Mesenchymal stem cell (in vitro differentiated cells and primary cell): ENCODE data around the gene MSI2.

Experiments
- DNase-seq: peaks from one replicate; pipeline ENCODE4 v3.0.0-alpha.2; 2013
- H2AFZ ChIP-seq: one replicate; pipeline ENCODE4 v1.6.1; 2013; ENCODE audit warnings: low read depth, mild to moderate bottlenecking, control low read depth, inconsistent platforms, low read length, moderate library complexity
- H2AK5ac ChIP-seq: 2 replicates; pipeline ENCODE4 v1.6.1; 2013; ENCODE audit warnings: low read length, moderate library complexity, mild to moderate bottlenecking, inconsistent platforms; ENCODE audit not compliant: severe bottlenecking
- H2BK120ac ChIP-seq: one replicate; pipeline ENCODE4 v1.6.1; 2013; ENCODE audit warnings: low read depth, mild to moderate bottlenecking, inconsistent platforms, low read length, moderate library complexity
- H2BK12ac ChIP-seq, 2 experiments: one replicate each; pipeline ENCODE4 v1.6.1; 2013; ENCODE audit warnings: inconsistent platforms in 2 of 2, low read length in 2 of 2, mild to moderate bottlenecking in 2 of 2, moderate library complexity in 2 of 2, control low read depth in 1 of 2
- H2BK15ac ChIP-seq: one replicate; pipeline ENCODE4 v1.6.1; 2013; ENCODE audit warnings: mild to moderate bottlenecking, low read depth, inconsistent platforms; ENCODE audit not compliant: poor library complexity, severe bottlenecking
- H2BK5ac ChIP-seq: 2 replicates; pipeline ENCODE4 v1.6.1; 2013; ENCODE audit warnings: low read depth, mild to moderate bottlenecking, low read length, control low read depth, inconsistent platforms; ENCODE audit not compliant: poor library complexity, severe bottlenecking
- H3K14ac ChIP-seq, 2 experiments: one replicate each; pipeline ENCODE4 v1.6.1; 2013; ENCODE audit warnings: inconsistent platforms in 2 of 2, low read length in 2 of 2, control low read depth in 1 of 2, mild to moderate bottlenecking in 1 of 2, moderate library complexity in 1 of 2
- H3K18ac ChIP-seq, 2 experiments: one replicate each; pipeline ENCODE4 v1.6.1; 2013; ENCODE audit warnings: inconsistent platforms in 2 of 2, low read length in 2 of 2, control low read depth in 1 of 2, low read depth in 1 of 2, mild to moderate bottlenecking in 1 of 2
- H3K23ac ChIP-seq, 2 experiments: one replicate each; pipeline ENCODE4 v1.6.1; 2013; ENCODE audit warnings: inconsistent platforms in 2 of 2, low read length in 2 of 2, mild to moderate bottlenecking in 2 of 2, moderate library complexity in 2 of 2, control low read depth in 1 of 2
- H3K27ac ChIP-seq: 2 replicates; pipeline ENCODE4 v1.5.1; 2013; ENCODE audit warnings: mild to moderate bottlenecking, moderate library complexity, low read length, control low read depth, inconsistent platforms; ENCODE audit not compliant: poor library complexity, severe bottlenecking
- H3K27me3 ChIP-seq, 2 experiments: 2 replicates each; pipeline versions ENCODE4 v1.6.1 to v1.7.0; 2013; ENCODE audit warnings: low read length in 2 of 2, mild to moderate bottlenecking in 2 of 2, moderate library complexity in 2 of 2, control low read depth in 1 of 2, inconsistent platforms in 1 of 2; ENCODE audit not compliant: control insufficient read depth in 1 of 2, insufficient read depth in 1 of 2
- H3K36me3 ChIP-seq, 2 experiments: 2 replicates each; pipeline versions ENCODE4 v1.6.1 to v1.7.0; 2013; ENCODE audit warnings: low read length in 2 of 2, control low read depth in 1 of 2, inconsistent platforms in 1 of 2, low read depth in 1 of 2, mild to moderate bottlenecking in 1 of 2; ENCODE audit not compliant: insufficient read depth in 2 of 2, control insufficient read depth in 1 of 2
- H3K4ac ChIP-seq, 2 experiments: one replicate each; pipeline ENCODE4 v1.6.1; 2013; ENCODE audit warnings: inconsistent platforms in 2 of 2, low read length in 2 of 2, mild to moderate bottlenecking in 2 of 2, moderate library complexity in 2 of 2, control low read depth in 1 of 2, low read depth in 1 of 2
- H3K4me1 ChIP-seq: 2 replicates; pipeline ENCODE4 v1.6.1; 2013; ENCODE audit warnings: low read depth, low read length, control low read depth; ENCODE audit not compliant: control insufficient read depth, insufficient read depth
- H3K4me2 ChIP-seq: 2 replicates; pipeline ENCODE4 v1.6.1; 2013; ENCODE audit warnings: low read length, mild to moderate bottlenecking, inconsistent platforms; ENCODE audit not compliant: poor library complexity, severe bottlenecking
- H3K4me3 ChIP-seq, 2 experiments: 2 replicates each; pipeline versions ENCODE4 v1.5.1 to v1.7.0; 2013; ENCODE audit warnings: low read length in 2 of 2, mild to moderate bottlenecking in 2 of 2, control low read depth in 1 of 2, low read depth in 1 of 2; ENCODE audit not compliant: insufficient read depth in 1 of 2
- H3K79me1 ChIP-seq: replicated peaks from 2 replicates; pipeline ENCODE4 v1.6.1; 2013; ENCODE audit warnings: mild to moderate bottlenecking, control low read depth, low read length, inconsistent platforms; ENCODE audit not compliant: poor library complexity, severe bottlenecking
- H3K9ac ChIP-seq: 2 replicates; pipeline ENCODE4 v1.7.0; 2013; ENCODE audit warnings: mild to moderate bottlenecking, low read length, moderate library complexity
- H3K9me3 ChIP-seq: 2 replicates; pipeline ENCODE4 v1.7.0; 2013; ENCODE audit warnings: mild to moderate bottlenecking, low read length; ENCODE audit not compliant: control insufficient read depth
- H4K8ac ChIP-seq: one replicate; pipeline ENCODE4 v1.6.1; 2013; ENCODE audit warnings: inconsistent platforms, mild to moderate bottlenecking, low read length, moderate library complexity
- H4K91ac ChIP-seq: one replicate; pipeline ENCODE4 v1.6.1; 2013; ENCODE audit warnings: mild to moderate bottlenecking, low read length, inconsistent platforms
- WGBS: methylation state at CpG from one replicate; pipeline ENCODE4 v1.1.7; 2013; ENCODE audit warnings: mixed read lengths; 5-methylcytosine and 5-hydroxymethylcytosine counted together

The MSI2 gene

GRCh38 chr17:57587193-57587969, 331.1 kb downstream of the MSI2 start:
- WGBS = 92% methylated on average over 16 of the region's 16 CpGs
- Histone ChIP-seq H2BK5ac (no peak overlapping the region), H3K27ac (no peak overlapping the region), H2BK12ac (no peak overlapping the region), H3K23ac (no peak overlapping the region), H4K8ac (no peak overlapping the region), H3K9me3 (no peaks in the 10 kb centered on the region), H3K18ac (no peak overlapping the region), H3K36me3 (peaks cover 0 to 9% of the 10 kb centered on the region in 2 experiments), H3K4me2 (no peak overlapping the region), H2BK120ac (no peak overlapping the region), H3K27me3 (peaks cover 0 to 43% of the 10 kb centered on the region in 2 experiments), H3K4me3 (no peak overlapping the region), H2AK5ac (no peak overlapping the region), H3K4ac (no peak overlapping the region), H2AFZ (no peak overlapping the region), H3K79me1 (peaks cover 17% of the 10 kb centered on the region), H3K4me1 (peaks cover 13% of the 10 kb centered on the region), H2BK15ac (no peak overlapping the region), H3K14ac (no peak overlapping the region), H4K91ac (no peak overlapping the region), H3K9ac (no peak overlapping the region)
- DNase-seq = no peak

GRCh38 chr17:57588086-57588485, 331.8 kb downstream of the MSI2 start:
- Histone ChIP-seq H3K9me3 (no peaks in the 10 kb centered on the region), H4K91ac (no peak overlapping the region), H4K8ac (no peak overlapping the region), H3K4me3 (no peak overlapping the region), H3K79me1 (peaks cover 17% of the 10 kb centered on the region), H2AFZ (no peak overlapping the region), H2AK5ac (no peak overlapping the region), H3K18ac (no peak overlapping the region), H2BK15ac (no peak overlapping the region), H2BK12ac (no peak overlapping the region), H3K4me1 (peaks cover 13% of the 10 kb centered on the region), H2BK120ac (no peak overlapping the region), H3K14ac (peak overlapping the region in 1 of 2 experiments; percentile 9), H3K23ac (no peak overlapping the region), H3K4me2 (no peak overlapping the region), H3K9ac (no peak overlapping the region), H3K4ac (no peak overlapping the region), H2BK5ac (no peak overlapping the region), H3K36me3 (peaks cover 0 to 9% of the 10 kb centered on the region in 2 experiments), H3K27me3 (peaks cover 0 to 47% of the 10 kb centered on the region in 2 experiments), H3K27ac (no peak overlapping the region)
- peak; percentile 7 for DNase-seq
- 73% methylated on average over 5 of the region's 5 CpGs for WGBS

GRCh38 chr17:57589151-57590034, 333.1 kb downstream of the MSI2 start:
- Histone ChIP-seq H2BK120ac (no peak overlapping the region), H3K23ac (no peak overlapping the region), H2BK15ac (no peak overlapping the region), H3K27me3 (peaks cover 0 to 42% of the 10 kb centered on the region in 2 experiments), H3K27ac (no peak overlapping the region), H3K79me1 (peaks cover 15% of the 10 kb centered on the region), H3K36me3 (peaks cover 0 to 5% of the 10 kb centered on the region in 2 experiments), H3K4me2 (no peak overlapping the region), H3K4me1 (peaks cover 13% of the 10 kb centered on the region), H2AK5ac (no peak overlapping the region), H3K9ac (no peak overlapping the region), H2BK5ac (no peak overlapping the region), H2AFZ (no peak overlapping the region), H4K91ac (no peak overlapping the region), H3K9me3 (no peaks in the 10 kb centered on the region), H4K8ac (no peak overlapping the region), H2BK12ac (no peak overlapping the region), H3K4ac (no peak overlapping the region), H3K18ac (no peak overlapping the region), H3K14ac (no peak overlapping the region), H3K4me3 (no peak overlapping the region)
- no peak for DNase-seq
- 96% methylated on average over 13 of the region's 15 CpGs for whole genome bisulfite sequencing
